A204.1 (cell line): ENCODE data around the gene PKD1.

ENCODE experiments used
- FAIRE-seq: peaks from 2 replicates; lab custom pipeline; 2012; peaks lifted over from hg19 to GRCh38; lab: Jason Lieb, UNC

The PKD1 gene

DNA sequence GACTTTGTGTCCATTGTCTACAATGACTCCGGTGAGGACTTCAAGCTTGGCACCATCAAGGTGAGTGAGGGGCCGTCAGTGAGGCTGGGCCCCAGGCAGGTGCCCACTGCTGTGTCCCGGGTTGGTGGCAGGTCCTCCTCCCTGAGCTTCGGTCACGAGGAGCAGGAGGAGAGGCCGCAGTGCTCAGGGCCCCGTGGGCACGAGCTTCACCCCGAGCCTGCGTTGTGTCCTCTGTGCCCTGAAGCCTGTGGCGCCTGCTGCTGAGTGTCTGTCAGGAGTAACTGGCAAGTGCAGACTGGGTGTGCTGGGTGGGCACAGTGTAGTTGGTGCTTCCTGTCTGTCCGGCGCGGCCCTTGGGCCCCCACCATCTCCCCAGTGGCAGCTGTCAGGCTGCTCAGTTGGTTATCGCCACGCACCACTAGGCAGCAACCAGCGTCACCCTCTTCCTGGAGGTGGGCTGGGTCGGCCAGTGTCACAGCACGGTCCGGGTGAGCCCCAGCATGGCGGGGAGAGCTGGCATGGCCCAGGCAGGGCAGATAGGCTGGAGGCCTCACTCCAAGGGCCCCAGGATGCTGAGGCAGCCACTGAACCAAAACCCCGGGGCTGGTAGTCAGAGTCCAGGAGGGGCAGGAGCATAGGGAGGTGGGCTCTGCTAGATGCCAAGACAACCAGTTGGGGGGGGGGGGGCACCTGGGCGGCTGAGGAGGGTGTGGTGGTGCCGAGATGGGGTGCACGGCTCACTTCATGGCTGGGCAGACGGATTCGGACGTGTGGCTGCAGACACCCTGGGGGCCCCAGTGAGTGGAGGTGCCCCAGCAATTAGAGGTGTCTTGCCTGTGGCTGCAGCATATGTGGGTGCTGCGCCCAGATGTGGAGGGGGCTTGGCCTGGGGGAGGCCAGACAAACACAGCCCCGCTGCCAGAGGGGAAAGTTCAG, 48.6 kb downstream of the PKD1 start:
- FAIRE-seq, result no peak

DNA sequence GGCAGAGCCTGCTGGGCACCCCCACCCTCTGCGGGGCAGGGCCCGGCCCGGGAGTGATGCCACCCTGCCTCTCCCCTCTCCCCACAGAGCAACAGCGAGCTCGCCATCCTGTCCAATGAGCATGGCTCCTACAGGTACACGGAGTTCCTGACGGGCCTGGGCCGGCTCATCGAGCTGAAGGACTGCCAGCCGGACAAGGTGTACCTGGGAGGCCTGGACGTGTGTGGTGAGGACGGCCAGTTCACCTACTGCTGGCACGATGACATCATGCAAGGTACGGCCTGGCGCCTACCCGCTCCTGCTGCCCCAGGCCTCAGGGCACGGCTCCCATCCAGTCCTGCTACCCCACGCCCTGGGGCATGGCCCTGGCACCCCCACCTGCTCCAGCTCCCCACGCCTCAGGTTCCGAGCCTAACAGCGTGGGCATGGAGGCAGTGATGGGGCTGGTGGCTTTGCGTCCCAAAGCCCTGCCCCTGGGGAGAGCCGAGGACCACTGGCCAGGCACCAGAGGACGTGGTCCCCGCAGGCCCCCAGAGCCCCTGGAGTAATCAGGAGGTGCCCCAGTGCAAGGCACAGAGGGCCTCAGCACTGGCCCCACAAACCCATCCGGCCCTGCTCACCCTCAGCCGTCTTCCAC, 49.5 kb downstream of the PKD1 start:
- no peak for FAIRE-seq

DNA sequence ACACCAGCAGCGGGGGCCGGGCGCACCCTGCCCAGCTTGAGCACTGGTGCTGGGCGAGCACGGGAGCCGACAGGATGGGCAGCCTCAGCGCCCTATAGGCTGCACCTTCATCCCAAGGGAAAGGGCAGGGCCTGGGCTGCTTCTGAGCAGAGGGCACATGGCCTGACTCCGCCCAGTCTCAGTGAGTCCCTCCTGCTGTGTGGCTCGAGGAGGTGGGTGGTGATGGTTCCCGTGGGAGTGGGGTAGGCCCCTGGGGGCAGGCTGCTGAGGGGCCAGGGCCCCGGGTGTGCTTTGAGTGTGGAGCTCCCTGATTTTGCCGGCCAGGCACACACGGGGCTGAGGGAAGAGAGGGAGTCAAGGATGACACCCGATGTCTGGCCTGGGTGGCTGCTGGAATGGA, 50.0 kb downstream of the PKD1 start:
- FAIRE-seq, result no peak

DNA sequence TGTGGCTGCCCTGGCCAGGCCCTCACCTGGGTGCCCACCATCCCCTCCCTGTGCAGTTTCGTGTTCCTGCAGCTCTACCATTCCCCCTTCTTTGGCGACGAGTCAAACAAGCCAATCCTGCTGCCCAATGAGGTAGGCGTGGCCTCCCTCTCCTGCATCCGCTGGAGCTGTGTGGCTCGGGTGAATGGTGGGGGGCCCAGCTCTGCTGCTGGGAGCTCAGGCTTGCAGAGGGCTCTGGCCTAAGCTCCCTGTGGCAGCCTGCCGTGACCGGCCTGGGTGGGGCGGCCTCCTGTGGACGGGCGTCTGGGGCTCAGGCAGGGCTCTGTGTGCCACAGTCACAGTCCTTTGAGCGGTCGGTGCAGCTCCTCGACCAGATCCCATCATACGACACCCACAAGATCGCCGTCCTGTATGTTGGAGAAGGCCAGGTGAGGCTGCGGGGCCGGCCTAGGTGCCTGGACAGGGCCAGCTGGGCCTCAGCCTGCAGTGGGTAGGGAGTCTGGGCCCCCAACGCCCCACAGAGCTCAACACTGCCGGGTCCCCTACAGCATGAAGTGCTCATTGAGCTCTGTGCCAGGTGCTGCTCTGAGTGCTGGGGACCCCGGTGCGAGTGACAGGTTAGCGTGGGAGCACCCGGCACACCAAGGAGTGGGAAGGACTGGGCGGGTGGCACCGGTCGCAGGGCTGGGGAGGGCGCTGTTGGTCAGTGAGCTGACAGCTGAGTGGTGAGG, 50.6 kb downstream of the PKD1 start:
- FAIRE-seq, result no peak

DNA sequence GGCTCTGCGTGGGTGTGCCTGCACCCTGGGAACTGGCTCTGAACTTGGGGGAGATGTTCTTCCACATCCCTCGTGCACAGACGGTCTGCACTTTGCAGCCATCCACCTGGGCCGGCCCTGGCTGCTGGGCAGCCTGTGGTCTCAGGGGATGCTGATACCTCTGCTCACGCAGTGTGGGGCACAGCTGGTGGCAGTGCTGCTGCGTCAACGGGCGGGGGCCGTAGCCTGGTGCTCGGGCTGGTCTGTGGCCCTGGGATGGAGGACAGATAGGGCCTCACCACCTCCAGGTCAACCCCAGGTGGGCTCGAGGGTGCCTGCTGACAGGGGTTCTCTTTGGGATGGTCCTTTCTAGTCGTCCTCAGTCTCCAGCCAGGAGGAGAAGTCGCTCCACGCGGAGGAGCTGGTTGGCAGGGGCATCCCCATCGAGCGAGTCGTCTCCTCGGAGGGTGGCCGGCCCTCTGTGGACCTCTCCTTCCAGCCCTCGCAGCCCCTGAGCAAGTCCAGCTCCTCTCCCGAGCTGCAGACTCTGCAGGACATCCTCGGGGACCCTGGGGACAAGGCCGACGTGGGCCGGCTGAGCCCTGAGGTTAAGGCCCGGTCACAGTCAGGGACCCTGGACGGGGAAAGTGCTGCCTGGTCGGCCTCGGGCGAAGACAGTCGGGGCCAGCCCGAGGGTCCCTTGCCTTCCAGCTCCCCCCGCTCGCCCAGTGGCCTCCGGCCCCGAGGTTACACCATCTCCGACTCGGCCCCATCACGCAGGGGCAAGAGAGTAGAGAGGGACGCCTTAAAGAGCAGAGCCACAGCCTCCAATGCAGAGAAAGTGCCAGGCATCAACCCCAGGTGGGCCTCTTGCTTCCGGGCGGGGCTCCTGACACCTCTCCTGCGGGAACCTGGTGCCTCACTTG, 51.6 kb downstream of the PKD1 start:
- no peak for FAIRE-seq

DNA sequence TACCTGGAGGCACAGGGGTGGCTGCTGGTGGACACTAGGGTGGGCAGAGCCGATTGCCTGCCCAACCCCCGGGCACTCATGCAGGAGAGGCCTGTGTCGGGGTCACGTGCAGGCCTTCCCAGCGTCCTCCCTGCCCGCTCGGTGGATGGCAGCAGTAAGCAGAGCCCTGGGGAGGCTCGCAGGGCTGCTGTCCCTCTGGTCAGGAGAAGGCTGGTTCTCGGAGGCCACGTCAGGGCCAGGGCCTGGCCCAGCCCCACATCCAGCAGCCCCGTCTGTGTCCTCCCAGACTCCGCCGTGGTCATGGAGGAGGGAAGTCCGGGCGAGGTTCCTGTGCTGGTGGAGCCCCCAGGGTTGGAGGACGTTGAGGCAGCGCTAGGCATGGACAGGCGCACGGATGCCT, 52.3 kb downstream of the PKD1 start:
- FAIRE-seq, result no peak

DNA sequence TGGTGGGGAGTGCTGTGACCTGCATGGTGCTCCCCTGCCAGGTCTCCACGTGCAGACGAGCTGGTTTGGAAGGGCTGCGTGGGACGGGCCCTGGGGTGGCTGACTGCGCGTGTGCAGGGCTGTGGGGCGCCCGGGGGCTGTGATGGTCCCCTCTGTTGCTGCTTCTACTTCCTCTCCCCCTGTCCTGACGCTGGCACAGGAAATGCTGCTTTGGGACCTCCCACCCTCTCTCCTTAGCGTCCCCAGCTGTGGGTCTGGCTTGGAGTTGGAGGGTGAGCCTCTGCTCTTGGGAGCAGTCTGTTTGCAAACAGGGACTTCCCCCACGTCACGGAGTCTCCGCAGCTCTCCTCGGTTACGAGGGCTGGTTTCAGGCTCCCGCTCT, 52.7 kb downstream of the PKD1 start:
- no peak for FAIRE-seq

DNA sequence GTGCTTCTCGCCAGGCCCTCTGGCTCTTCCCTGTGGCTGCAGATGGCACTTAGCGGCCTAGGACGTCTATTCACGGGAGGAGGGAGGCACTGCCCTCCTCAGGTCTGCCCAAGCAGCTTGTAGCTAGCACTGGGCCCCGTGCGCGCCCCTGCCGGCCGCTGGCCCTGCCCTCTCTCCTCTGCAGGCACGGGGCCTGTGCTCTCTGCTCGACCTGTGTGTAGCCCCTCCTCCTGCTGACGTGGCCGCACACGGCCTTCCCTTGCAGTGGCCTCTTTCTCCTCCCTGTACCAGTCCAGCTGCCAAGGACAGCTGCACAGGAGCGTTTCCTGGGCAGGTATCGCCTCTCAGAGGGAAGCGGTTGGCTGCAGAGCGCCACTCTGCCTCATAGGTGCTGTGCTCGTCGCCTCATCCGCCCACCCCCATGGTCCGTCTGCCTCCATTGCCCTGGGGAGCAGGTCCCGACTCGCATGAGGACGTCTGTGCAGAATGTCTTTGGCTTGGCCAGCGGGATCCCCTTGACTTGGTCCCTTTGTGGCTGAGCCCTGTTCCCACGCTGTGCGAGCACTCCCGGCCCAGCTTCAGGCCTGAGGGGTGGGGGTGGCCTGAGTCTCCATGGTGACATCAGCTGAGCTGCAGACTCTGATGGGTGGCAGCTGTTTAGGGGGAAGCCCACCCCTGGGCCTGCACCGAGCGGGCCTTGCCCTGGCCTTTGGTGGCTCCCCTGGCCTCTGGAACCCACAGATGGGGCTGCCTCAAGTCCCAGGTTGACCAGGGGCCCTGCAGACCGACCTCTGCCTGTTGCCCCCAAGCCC, 53.3 kb downstream of the PKD1 start:
- FAIRE-seq, result no peak

DNA sequence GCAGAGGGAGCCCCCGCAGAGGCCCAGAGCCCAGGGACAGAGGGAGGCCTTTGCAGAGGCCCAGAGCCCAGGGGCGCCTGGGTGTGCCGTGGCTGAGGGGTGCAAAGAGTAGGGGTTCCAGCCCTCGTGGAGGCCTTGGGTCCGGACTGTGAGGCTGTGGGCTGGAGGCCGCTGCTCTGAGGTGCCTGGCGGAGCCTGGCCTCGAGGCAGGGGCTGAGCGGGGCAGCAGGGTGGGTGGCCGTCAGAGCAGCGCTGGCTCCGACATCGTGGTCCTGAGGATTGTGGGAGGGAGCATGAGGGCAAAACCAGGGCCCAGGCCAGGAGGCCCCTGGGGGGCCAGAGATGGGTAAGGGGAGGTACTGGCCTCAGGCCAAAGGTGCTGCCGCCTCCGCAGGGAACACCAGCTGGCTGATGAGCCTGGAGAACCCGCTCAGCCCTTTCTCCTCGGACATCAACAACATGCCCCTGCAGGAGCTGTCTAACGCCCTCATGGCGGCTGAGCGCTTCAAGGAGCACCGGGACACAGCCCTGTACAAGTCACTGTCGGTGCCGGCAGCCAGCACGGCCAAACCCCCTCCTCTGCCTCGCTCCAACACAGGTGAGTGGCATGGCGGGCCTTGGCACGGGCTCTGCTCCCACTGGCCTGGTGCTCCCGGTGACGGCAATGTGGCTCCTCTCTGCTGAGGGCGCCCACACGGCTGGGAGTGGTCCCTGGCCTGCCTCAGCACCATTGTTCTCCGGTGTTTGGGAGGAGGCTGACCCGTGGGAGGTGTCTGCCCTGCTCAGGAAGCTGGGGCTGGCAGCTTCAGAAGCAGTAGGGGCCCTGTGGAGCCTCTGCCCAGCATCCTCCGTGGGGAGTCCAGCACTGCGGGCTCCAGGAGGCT, 54.3 kb downstream of the PKD1 start:
- FAIRE-seq, result no peak

DNA sequence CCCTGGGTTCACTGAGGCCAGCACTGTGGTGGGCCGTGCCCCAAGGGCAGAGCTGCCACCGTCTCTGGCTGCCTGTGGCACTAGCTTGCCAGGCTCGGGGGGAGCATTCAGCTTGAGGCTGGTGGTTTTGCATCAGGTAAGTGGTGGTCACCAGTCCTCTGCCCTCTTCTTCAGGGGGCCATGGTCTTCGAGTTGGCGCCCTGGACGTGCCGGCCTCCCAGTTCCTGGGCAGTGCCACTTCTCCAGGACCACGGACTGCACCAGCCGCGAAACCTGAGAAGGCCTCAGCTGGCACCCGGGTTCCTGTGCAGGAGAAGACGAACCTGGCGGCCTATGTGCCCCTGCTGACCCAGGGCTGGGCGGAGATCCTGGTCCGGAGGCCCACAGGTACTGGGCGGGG, 55.7 kb downstream of the PKD1 start:
- FAIRE-seq, result no peak

DNA sequence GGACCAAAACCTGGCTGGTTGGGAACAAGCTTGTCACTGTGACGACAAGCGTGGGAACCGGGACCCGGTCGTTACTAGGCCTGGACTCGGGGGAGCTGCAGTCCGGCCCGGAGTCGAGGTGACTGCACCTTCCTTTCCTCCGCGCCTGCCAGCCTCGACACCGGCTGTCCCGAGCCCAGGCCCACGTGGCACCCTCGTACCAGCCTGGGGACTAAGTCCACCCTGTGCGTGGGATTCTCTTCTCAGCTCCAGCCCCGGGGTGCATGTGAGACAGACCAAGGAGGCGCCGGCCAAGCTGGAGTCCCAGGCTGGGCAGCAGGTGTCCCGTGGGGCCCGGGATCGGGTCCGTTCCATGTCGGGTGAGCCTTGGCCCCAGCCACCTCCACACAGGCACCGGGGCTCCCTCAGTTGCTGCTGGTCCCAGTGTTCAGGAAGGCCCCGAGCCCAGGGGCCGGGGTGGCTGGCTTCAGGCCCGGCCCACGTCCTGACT, 56.3 kb downstream of the PKD1 start:
- FAIRE-seq, result no peak

DNA sequence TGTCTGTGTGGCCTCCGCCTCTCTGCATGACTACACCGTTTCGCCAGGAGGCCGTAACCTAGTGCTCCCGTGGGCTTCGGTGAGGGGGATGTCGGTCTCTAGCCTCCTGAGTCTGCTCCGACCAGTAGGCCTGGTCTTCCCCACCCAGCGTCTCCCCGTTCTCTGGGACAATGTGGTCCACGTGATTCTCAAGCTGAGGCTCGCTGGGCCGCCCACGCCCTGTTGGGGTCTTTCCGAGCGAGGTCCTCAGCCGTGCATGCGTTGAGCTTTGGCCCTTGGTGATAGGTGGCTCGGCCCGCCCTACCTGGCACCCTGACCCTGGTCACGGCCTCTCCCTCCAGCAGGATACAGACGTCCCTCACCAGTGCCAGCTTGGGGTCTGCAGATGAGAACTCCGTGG, 57.0 kb downstream of the PKD1 start:
- FAIRE-seq, result no peak

DNA sequence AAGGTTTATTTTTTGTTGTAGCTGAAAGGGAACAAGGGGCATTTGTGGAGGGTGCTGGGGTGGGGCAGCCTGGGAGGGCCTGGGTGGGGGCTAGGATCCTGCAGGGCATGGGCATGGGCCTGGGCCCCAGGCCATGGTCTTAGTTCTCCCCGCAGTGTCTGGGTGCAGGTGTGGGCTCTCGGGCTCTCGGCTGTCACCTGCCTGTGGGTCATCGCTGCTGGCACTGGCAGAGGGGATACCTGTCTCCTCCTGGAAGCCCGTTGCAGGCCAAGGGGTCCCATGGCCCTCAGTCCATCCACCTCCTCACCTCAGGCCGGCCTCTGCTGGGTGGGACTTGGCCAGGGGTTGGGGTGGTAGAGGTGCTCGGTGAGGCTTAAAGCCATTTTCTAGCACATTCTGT, 57.6 kb downstream of the PKD1 start:
- FAIRE-seq, result no peak

DNA sequence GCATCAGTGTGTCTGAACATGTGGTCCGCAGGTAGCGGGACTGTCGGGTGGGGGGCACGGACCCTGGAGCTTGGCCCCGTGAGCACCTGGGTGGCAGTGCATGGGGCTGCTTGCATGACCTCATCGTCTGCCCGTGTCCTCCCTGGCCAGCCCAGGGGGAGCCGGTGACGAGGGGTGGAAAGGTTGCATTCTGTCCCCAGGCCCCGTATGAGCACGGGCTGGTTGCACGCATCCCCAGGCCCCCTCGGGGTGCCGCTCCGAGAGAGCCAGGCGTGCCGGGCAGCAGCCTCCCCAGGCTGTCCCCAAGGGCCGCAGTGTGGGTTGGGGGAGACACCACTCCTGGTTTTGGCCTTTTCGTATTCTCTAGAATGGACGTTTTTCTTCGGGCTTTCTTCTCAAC, 58.0 kb downstream of the PKD1 start:
- FAIRE-seq, result no peak

DNA sequence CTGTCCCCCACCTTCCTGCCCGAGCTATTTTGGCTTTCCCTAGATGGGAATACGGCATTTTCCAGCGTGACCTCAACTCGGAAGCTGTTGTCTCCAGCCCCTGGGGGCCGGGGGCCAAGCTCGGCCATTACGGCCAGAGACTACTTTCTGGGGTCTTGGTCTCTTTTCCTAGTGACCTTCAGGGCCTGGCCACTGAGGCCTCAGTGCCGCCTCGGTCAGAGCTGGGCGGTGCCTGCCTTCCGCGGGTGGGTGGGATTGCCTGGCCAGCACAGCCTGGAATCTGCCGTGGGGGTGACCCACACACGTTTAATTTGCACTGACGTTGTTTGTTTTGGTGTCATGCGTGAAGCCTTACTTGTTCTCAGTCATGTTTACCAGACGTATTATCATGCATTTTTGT, 58.7 kb downstream of the PKD1 start:
- FAIRE-seq, result no peak

DNA sequence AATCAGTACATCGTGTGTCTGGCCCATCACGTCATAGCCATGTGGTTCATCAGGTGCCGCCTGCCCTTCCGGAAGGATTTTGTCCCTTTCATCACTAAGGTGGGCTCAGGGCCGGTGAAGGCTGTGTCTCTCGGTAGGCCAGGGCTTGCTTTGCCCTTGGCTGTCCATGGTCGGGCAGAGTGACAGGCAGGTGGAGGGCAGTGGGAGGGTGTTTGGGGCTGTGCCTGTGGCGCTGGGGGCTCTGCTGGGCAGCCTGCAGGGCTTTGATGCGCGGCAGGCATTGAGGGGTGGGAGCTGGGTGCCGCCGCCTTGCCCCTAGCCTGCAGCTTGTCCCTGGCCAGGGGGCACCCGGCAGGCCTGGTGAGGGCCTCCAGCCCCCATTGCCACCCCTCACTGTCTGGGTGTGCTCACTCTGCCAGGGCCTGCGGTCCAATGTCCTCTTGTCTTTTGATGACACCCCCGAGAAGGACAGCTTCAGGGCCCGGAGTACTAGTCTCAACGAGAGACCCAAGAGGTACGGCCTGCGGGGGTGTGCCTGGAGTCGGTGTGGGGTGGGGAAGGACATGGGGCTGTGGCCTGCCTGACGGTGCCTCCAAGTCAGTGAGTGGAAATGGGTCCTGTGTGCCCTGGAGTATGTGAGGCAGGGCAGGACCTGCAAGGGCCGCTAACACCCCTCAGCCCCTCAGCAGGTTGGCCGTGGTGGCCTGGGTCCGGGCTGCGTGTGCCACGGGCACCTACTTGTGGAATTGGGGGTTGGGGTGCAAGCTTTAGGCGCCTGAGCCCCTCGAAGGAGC, 59.4 kb downstream of the PKD1 start:
- no peak for FAIRE-seq

DNA sequence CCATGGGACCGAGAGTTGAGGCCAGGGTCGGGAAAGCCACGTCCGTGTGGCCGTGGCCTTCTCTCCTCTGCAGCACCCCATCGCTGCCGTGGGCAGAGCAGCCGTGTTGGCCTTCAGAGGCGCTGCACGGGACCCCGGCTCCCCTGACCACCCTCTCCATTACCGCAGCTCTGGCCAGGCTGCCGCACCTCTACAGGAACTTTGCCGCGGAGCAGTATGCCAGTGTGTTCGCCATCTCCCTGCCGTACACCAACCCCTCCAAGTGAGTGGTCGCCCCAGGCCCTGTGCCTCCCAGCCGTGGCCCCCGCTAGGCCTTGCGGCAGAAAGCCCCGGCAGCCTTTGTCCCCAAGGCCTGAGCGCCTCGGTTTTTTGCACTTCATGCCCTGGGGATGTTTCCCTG, 60.1 kb downstream of the PKD1 start:
- no peak for FAIRE-seq

DNA sequence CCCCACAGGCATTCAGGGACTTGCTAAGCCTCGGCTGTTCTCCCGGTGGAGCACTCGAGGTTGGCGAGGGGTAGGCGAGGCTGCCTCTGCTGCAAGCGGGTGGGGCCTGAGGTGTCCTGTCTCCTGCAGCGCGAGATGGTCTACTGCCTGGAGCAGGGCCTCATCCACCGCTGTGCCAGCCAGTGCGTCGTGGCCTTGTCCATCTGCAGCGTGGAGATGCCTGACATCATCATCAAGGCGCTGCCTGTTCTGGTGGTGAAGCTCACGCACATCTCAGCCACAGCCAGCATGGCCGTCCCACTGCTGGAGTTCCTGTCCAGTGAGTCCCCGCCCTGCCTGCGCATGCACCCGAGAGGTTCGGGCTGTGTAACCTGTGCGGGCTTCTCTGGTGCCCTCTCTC, 61.6 kb downstream of the PKD1 start:
- no peak for FAIRE-seq

DNA sequence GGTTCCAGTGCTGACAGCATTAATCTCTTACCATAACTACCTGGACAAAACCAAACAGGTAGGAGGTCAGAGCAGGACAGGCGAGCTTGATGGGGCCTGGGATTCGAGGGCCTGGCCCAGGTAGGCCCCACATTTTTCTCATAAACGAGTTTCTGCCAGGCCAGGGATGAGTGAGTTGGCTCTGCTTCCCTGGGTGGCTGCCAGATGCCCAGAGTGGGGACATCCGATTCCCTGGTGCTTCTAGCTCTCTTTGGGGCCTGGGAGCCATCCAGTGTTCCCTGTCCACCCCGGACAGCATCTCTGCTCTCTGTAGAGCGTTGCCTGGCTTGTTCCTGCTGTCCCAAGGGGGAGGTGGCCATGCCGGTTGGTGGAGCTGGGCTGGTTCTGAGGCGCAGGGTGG, 62.8 kb downstream of the PKD1 start:
- FAIRE-seq, result no peak
